K562 (cell line): ENCODE measurements around the gene TNNT1. TPM values are rescaled to one million over a fixed set of nuclear protein-coding genes. Genes with fewer than 3 reads are reported as not detected.

ENCODE experiments used
- ATAC-seq: fragments of 200-7000 bp; cut with Tn5 transposase; 3 replicates; pipeline ENCODE4 v1.9.1; 2020; ENCODE audit warnings: moderate library complexity
- BruUV-seq: library from RNA; stranded (reverse); fragments of 400-500 nt; replicated peaks from 2 replicates; lab custom pipeline; 2021; lab: Mats Ljungman, UMichigan
- CTCF ChIA-PET: fragments of 300-600 bp; formaldehyde crosslinking; extraction: SDS; loops from one replicate; lab custom pipeline; 2021; ENCODE audit warnings: low intra/inter-chr PET ratio; lab: Yijun Ruan, JAX
- POLR2A ChIA-PET: fragments of 300-600, 350-650 bp; sonication (Branson Sonifier 250); formaldehyde crosslinking; extraction: SDS; loops from one replicate; lab custom pipeline; 2021; ENCODE audit warnings: antibody characterized with exemption, inconsistent platforms; lab: Yijun Ruan, JAX
- DNase-seq, 4 experiments: peaks; one replicate each; pipeline versions ENCODE4 v3.0.0 to v3.0.0-alpha.2; 2011 to 2018; ENCODE audit warnings: low spot score in 3 of 4, mixed read lengths in 3 of 4; ENCODE audit errors: extremely low read depth in 1 of 4
- FAIRE-seq: peaks from 2 replicates; lab custom pipeline; 2011; peaks lifted over from hg19 to GRCh38; lab: Jason Lieb, UNC
- H2AFZ ChIP-seq: 2 replicates; pipeline ENCODE4 v1.6.0; 2011; ENCODE audit warnings: low read depth, low read length, control low read depth, inconsistent platforms
- H3K27ac ChIP-seq: fragments of 200-600 bp; 3 replicates; pipeline ENCODE4 v1.8.0; 2011; ENCODE audit warnings: low read depth, mild to moderate bottlenecking, control low read depth, inconsistent platforms, low read length, moderate library complexity, mixed read lengths; ENCODE audit errors: extremely low read depth
- H3K27me3 ChIP-seq, 2 experiments: fragments of 300-600 bp in 1 of 2; 2 replicates in 1 of 2; 3 replicates in 1 of 2; pipeline versions ENCODE4 v1.6.0 to v1.8.0; 2011; ENCODE audit warnings: inconsistent platforms in 2 of 2, low read length in 2 of 2, mild to moderate bottlenecking in 1 of 2, mixed read lengths in 1 of 2, moderate library complexity in 1 of 2; ENCODE audit not compliant: control insufficient read depth in 2 of 2, insufficient read depth in 2 of 2
- H3K36me3 ChIP-seq: fragments of 300-600 bp; 3 replicates; pipeline ENCODE4 v1.8.0; 2011; ENCODE audit warnings: mild to moderate bottlenecking, low read length, inconsistent platforms; ENCODE audit not compliant: control insufficient read depth, insufficient read depth
- H3K4me1 ChIP-seq, 2 experiments: fragments of 200-600 bp in 1 of 2; replicated peaks in 1 of 2; 2 replicates in 1 of 2; 3 replicates in 1 of 2; pipeline versions ENCODE4 v1.5.1 to v1.8.0; 2011; ENCODE audit warnings: inconsistent platforms in 2 of 2, low read length in 2 of 2, mild to moderate bottlenecking in 1 of 2, mixed read lengths in 1 of 2, moderate library complexity in 1 of 2; ENCODE audit not compliant: control insufficient read depth in 2 of 2, insufficient read depth in 2 of 2
- H3K4me2 ChIP-seq: 2 replicates; pipeline ENCODE4 v1.6.1; 2011; ENCODE audit warnings: low read length, control low read depth, inconsistent platforms, mixed read lengths; ENCODE audit not compliant: insufficient read depth
- H3K4me3 ChIP-seq: fragments of 200-600 bp; sonication (generic), shearing (Covaris generic); 2 replicates; pipeline ENCODE4 v1.5.1; 2016; ENCODE audit warnings: control low read depth, inconsistent platforms
- H3K79me2 ChIP-seq: fragments of 200-600 bp; 3 replicates; pipeline ENCODE4 v1.8.0; 2011; ENCODE audit warnings: low read length, inconsistent platforms; ENCODE audit not compliant: control insufficient read depth, insufficient read depth
- H3K9ac ChIP-seq, 2 experiments: 2 replicates each; pipeline versions ENCODE4 v1.6.0 to v1.6.1; 2011; ENCODE audit warnings: low read depth in 2 of 2, low read length in 2 of 2, control low read depth in 1 of 2, inconsistent platforms in 1 of 2, mild to moderate bottlenecking in 1 of 2, mixed read lengths in 1 of 2; ENCODE audit not compliant: insufficient read depth in 1 of 2
- H3K9me1 ChIP-seq: one replicate; pipeline ENCODE4 v1.6.0; 2011; ENCODE audit warnings: inconsistent platforms, mild to moderate bottlenecking, low read length, moderate library complexity; ENCODE audit not compliant: control insufficient read depth, insufficient read depth
- H3K9me3 ChIP-seq: replicated peaks from 2 replicates; pipeline ENCODE4 v1.5.1; 2011; ENCODE audit warnings: low read depth, low read length, inconsistent platforms; ENCODE audit not compliant: control insufficient read depth, insufficient read depth
- H4K20me1 ChIP-seq: replicated peaks from 2 replicates; pipeline ENCODE4 v1.6.1; 2011; ENCODE audit warnings: low read length, inconsistent platforms, mixed read lengths; ENCODE audit not compliant: control insufficient read depth, insufficient read depth
- ARHGAP35 ChIP-seq: fragments of 450-650 bp; IDR thresholded peaks from 2 replicates; pipeline ENCODE4 v1.6.1; 2018; ENCODE audit not compliant: partially characterized antibody
- HMG20A ChIP-seq: fragments of 450-650 bp; formaldehyde crosslinking; conservative IDR thresholded peaks from 2 replicates; pipeline ENCODE4 v1.4.0; 2020; ENCODE audit warnings: mild to moderate bottlenecking, mixed read lengths
- NCOA2 ChIP-seq, 2 experiments: fragments of 450-650 bp; IDR thresholded peaks; 2 replicates each; pipeline ENCODE4 v1.6.1; 2018; ENCODE audit warnings: mild to moderate bottlenecking in 2 of 2, moderate library complexity in 1 of 2; ENCODE audit not compliant: partially characterized antibody in 2 of 2
- NRF1 ChIP-seq, 2 experiments: fragments of 450-650 bp; IDR thresholded peaks in 1 of 2; conservative IDR thresholded peaks in 1 of 2; 2 replicates each; pipeline ENCODE4 v1.6.1; 2014; ENCODE audit warnings: mild to moderate bottlenecking in 2 of 2
- PTTG1 ChIP-seq: fragments of 450-650 bp; IDR thresholded peaks from 2 replicates; pipeline ENCODE4 v1.6.1; 2016; ENCODE audit warnings: low read depth, mild to moderate bottlenecking, missing genetic modification characterization, missing compliant biosample characterization
- RNF2 ChIP-seq: sonication (generic); IDR thresholded peaks from 2 replicates; pipeline ENCODE4 v1.6.1; 2016
- SIX5 ChIP-seq, 2 experiments: IDR thresholded peaks; 2 replicates each; pipeline ENCODE4 v1.6.1; 2011; ENCODE audit warnings: low read length in 2 of 2, borderline replicate concordance in 1 of 2, low read depth in 1 of 2, mild to moderate bottlenecking in 1 of 2, moderate library complexity in 1 of 2; ENCODE audit not compliant: insufficient read depth in 1 of 2
- SUPT5H ChIP-seq: fragments of 450-650 bp; IDR thresholded peaks from 2 replicates; pipeline ENCODE4 v1.6.1; 2016
- TAF1 ChIP-seq: IDR thresholded peaks from 2 replicates; pipeline ENCODE4 v1.6.1; 2011; ENCODE audit warnings: mild to moderate bottlenecking, low read length, moderate library complexity; ENCODE audit not compliant: insufficient read depth, control insufficient read depth, severe bottlenecking; ENCODE audit errors: extremely low read depth
- TCF7 ChIP-seq: sonication (generic); IDR thresholded peaks from 2 replicates; pipeline ENCODE4 v1.6.1; 2016; ENCODE audit warnings: antibody characterized with exemption, borderline replicate concordance
- ZNF551 ChIP-seq: fragments of 250-450 bp; sonication (Bioruptor Pico); IDR thresholded peaks from 2 replicates; pipeline ENCODE4 v1.5.0; 2021; ENCODE audit warnings: mild to moderate bottlenecking, moderate library complexity
- ZNF592 ChIP-seq: fragments of 450-650 bp; IDR thresholded peaks from 2 replicates; pipeline ENCODE4 v1.6.1; 2017; ENCODE audit warnings: antibody characterized with exemption, mild to moderate bottlenecking
- ZNF639 ChIP-seq, 2 experiments: fragments of 200-800 bp in 1 of 2; sonication (Bioruptor generic) in 1 of 2; sonication (generic) in 1 of 2; formaldehyde crosslinking in 1 of 2; IDR thresholded peaks in 1 of 2; conservative IDR thresholded peaks in 1 of 2; 2 replicates each; pipeline versions ENCODE4 v1.5.0 to v1.6.1; 2016 to 2020; ENCODE audit warnings: missing compliant biosample characterization in 1 of 2, missing genetic modification characterization in 1 of 2, missing genetic modification reagents in 1 of 2
- ZNF668 ChIP-seq: fragments of 250-450 bp; sonication (Bioruptor Pico); IDR thresholded peaks from 2 replicates; pipeline ENCODE4 v1.8.0; 2022; ENCODE audit warnings: mild to moderate bottlenecking, inconsistent platforms
- WGBS: fragments of 100-300 bp; shearing (Covaris generic); methylation state at CpG from one replicate; pipeline ENCODE4 v1.1.6; 2016; ENCODE audit warnings: low coverage, mixed read lengths; ENCODE audit not compliant: insufficient coverage; ENCODE audit errors: missing lambda C conversion rate; 5-methylcytosine and 5-hydroxymethylcytosine counted together
- in situ Hi-C: fragments of 300-500 bp; cut with MboI; formaldehyde crosslinking; loops from 4 replicates; pipeline ENCODE4 v1.15.0; 2018; ENCODE audit warnings: inconsistent platforms, mixed read lengths
- intact Hi-C: fragments of 100-400 bp; cut with micrococcal nuclease; formaldehyde crosslinking; loops from 2 replicates; pipeline ENCODE4 v1.14.2; 2022
- polyA plus RNA-seq, 8 experiments: library from polyadenylated mRNA; depleted of rRNA in 4 of 8; stranded (reverse) in 5 of 8; unstranded in 3 of 8; fragments of >200 nt; fragmentation: Nextera tagmentation in 2 of 8; fragmentation: Illumina TruSeq in 1 of 8; extraction: Ambion mirVana in 2 of 8; extraction: Trizol in 1 of 8; gene quantifications; 2 replicates each; pipeline versions ENCODE4 v1.2.1 to v1.2.3, GENCODE V29; 2011 to 2014; ENCODE audit warnings: inconsistent platforms in 1 of 8, missing spikeins in 1 of 8
- total RNA-seq, 7 experiments: library from RNA; depleted of rRNA in 6 of 7; stranded (reverse); fragments of >200 nt in 6 of 7; fragmentation: Illumina TruSeq in 2 of 7; extraction: Trizol in 2 of 7; gene quantifications; 2 replicates each; pipeline versions ENCODE4 v1.2.1 to v1.2.3, GENCODE V29; 2011 to 2021; ENCODE audit warnings: low replicate concordance in 1 of 7

TNNT1 gene
- total and polyA plus RNA-seq, 9 of the 15 experiments (the other 6 are each of a cell fraction or from before 2014, with no cell fraction given): 31.8 to 390 (median 227) TPM

- TF ChIP-seq TAF1: no peak
- no peak for TF ChIP-seq ZNF668 (CRISPR knock-in tag)
- TF ChIP-seq ZNF639 (CRISPR knock-in tag; conservative IDR thresholded peaks at IDR 0.05 in 1 of 2, IDR thresholded peaks at IDR 0.05 in 1 of 2): no peak
- no peak for TF ChIP-seq ZNF551 (CRISPR knock-in tag)
- no peak for TF ChIP-seq SIX5 (IDR thresholded peaks at IDR 0.05; ENCODE audit: borderline replicate concordance in 1 of 2, insufficient read depth in 1 of 2, low read depth in 1 of 2, low read length in 2 of 2)
- 0 out of 2 replicates have a peak, but pooled peaks have one; percentile 21 for TF ChIP-seq SUPT5H
Measured at GRCh38 chr19:55106591-55106990, 42.4 kb downstream of the TNNT1 start (continued).

GRCh38 chr19:55105237-55105636 is 43.8 kb downstream of the TNNT1 start:
- no peak overlapping the region for H3K4me3 ChIP-seq
- H3K27me3 ChIP-seq: no peaks in the 10 kb centered on the region
- DNase-seq: no peak
- peaks cover 64% of the 10 kb centered on the region; the same call in 2 of the 3 replicates for H3K36me3 ChIP-seq
- ATAC-seq: 0 out of 3 replicates have a peak, but pooled peaks have one; percentile 20
- ChIA-PET CTCF (no interaction called here), POLR2A (interaction anchor here (1.3 kb wide), 1 partner anchor 10 kb away, joined by 3 read pairs; no protein-coding TSS in a partner anchor)
- peaks cover under 1% of the 10 kb centered on the region for H3K9me1 ChIP-seq
- no peak overlapping the region for H3K4me2 ChIP-seq
- in situ Hi-C loops: no loop called here
- no peaks in the 10 kb centered on the region for H3K9me3 ChIP-seq
- no TSS peak for BruUV-seq
- no peak overlapping the region for H3K27ac ChIP-seq
- H3K79me2 ChIP-seq: peaks cover 19% of the 10 kb centered on the region
- H3K4me1 ChIP-seq: peaks cover 2 to 18% of the 10 kb centered on the region in 2 experiments; a peak in 3 of 5 replicates
- 60% methylated on average over 2 of the region's 2 CpGs for WGBS
- H2AFZ ChIP-seq: no peak overlapping the region
- FAIRE-seq: peak; percentile 6
- H4K20me1 ChIP-seq: peaks cover 4% of the 10 kb centered on the region; the same call in 1 of the 2 replicates
- intact Hi-C loops: no loop called here
- no peak overlapping the region for H3K9ac ChIP-seq
- TF ChIP-seq PTTG1 (tag) (no peak), NCOA2 (IDR thresholded peaks at IDR 0.05; ENCODE audit: partially characterized antibody in 2 of 2) (no peak), HMG20A (CRISPR knock-in tag) (no peak), RNF2 (no peak), ARHGAP35 (no peak), TCF7 (no peak), NRF1 (conservative IDR thresholded peaks at IDR 0.05 in 1 of 2, IDR thresholded peaks at IDR 0.05 in 1 of 2) (no peak), ZNF592 (no peak)
